ENCODE data around the gene RNF212.

DNA sequence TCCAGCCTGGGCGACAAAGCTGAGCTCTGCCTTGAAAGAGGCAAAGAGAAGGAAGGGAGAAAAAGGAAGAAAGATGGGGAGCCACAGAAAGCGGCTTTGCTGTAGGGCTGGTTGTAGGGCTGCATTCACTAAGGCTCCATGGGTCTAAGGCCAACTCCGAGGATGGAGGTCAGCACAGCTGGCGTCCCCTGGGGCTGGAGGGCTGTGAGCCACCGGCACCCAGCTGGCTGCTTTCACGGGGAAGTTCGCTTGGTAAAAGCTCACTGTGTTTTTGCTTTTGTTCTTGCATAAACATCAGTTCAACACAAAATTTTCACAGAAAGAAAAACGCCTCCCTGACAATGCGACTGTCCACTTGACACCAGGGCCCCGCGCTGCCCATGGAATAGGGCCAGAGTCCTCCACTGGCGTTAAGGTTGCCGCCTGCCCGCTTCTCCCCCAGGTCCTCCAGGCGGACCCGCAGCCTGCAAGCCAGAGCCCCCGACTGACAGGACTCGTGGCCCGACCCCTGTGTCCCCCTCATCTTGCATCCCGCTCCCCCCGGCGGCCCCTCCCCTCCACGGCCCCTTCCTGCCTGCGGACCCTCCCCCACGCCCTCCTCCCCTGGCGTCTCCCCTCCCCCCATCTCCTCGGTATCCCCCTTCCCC, 1.1 kb downstream of the RNF212 start:
- no peak for TF ChIP-seq SREBF2 (IDR thresholded peaks at IDR 0.05)
- TF ChIP-seq, protein P1, sequence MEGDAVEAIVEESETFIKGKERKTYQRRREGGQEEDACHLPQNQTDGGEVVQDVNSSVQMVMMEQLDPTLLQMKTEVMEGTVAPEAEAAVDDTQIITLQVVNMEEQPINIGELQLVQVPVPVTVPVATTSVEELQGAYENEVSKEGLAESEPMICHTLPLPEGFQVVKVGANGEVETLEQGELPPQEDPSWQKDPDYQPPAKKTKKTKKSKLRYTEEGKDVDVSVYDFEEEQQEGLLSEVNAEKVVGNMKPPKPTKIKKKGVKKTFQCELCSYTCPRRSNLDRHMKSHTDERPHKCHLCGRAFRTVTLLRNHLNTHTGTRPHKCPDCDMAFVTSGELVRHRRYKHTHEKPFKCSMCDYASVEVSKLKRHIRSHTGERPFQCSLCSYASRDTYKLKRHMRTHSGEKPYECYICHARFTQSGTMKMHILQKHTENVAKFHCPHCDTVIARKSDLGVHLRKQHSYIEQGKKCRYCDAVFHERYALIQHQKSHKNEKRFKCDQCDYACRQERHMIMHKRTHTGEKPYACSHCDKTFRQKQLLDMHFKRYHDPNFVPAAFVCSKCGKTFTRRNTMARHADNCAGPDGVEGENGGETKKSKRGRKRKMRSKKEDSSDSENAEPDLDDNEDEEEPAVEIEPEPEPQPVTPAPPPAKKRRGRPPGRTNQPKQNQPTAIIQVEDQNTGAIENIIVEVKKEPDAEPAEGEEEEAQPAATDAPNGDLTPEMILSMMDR (IDR thresholded peaks at IDR 0.05): no peak
- no peak for TF ChIP-seq PBX3 (IDR thresholded peaks at IDR 0.05)
- no peak for TF ChIP-seq POLR2A (IDR thresholded peaks at IDR 0.05; ENCODE audit: low read length)
- no peak for TF ChIP-seq FOSL2 (IDR thresholded peaks at IDR 0.05)
- no peak for TF ChIP-seq FOSL2 (CRISPR knock-in tag; IDR thresholded peaks at IDR 0.05)
- TF ChIP-seq REST (IDR thresholded peaks at IDR 0.05): no peak
- TF ChIP-seq SMC3 (IDR thresholded peaks at IDR 0.05): no peak
- no peak for TF ChIP-seq NPAS2 (CRISPR knock-in tag; IDR thresholded peaks at IDR 0.05; ENCODE audit: borderline replicate concordance)
- TF ChIP-seq MYC (IDR thresholded peaks at IDR 0.05; ENCODE audit: borderline replicate concordance, low read length): no peak
- TF ChIP-seq JUN (IDR thresholded peaks at IDR 0.05): no peak
